Measurements from ENCODE around the gene DNM3. TPM values are rescaled to one million over a fixed set of nuclear protein-coding genes. Genes with fewer than 3 reads are reported as not detected.
A peak's percentile ranks its signal among the peaks of the same experiment; 100 is the strongest.

DNM3 gene
- total and polyA plus RNA-seq, 2 of the 8 experiments (the other 6 are each of a cell fraction or from before 2014, with no cell fraction given), result 2.0 to 8.5 TPM

GRCh38 chr1:172321451-172321850, 480.2 kb downstream of the DNM3 start:
- H3K27ac ChIP-seq (ENCODE audit: low read depth, low read length), result no peak overlapping the region
- no peak overlapping the region for H3K4me2 ChIP-seq (ENCODE audit: insufficient read depth in 1 of 2, low read depth in 2 of 2, low read length in 2 of 2)
- H4K91ac ChIP-seq (replicated peaks; ENCODE audit: insufficient read length, low read length), result no peak overlapping the region
- no peak overlapping the region for H3K4me3 ChIP-seq (ENCODE audit: extremely low read depth in 1 of 4, insufficient read depth in 2 of 4, low read depth in 3 of 4, low read length in 4 of 4)
- DNase-seq (ENCODE audit: low read depth in 1 of 2, low spot score in 2 of 2), result no peak
- H3K14ac ChIP-seq (ENCODE audit: insufficient read length), result no peak overlapping the region
- H3K9me3 ChIP-seq (ENCODE audit: insufficient read depth in 2 of 2, low read depth in 1 of 2, low read length in 1 of 2), result no peaks in the 10 kb centered on the region
- no peak overlapping the region for H2BK12ac ChIP-seq (ENCODE audit: low read depth, low read length)
- no peak overlapping the region for H3K23ac ChIP-seq (ENCODE audit: insufficient read length)
- no peak overlapping the region for H4K8ac ChIP-seq (ENCODE audit: extremely low read depth, insufficient read depth, low read length)
- peaks cover 0 to 5% (median under 1%) of the 10 kb centered on the region in 4 experiments; a peak in 4 of 7 replicates for H3K4me1 ChIP-seq (replicated peaks in 1 of 4; ENCODE audit: control insufficient read depth in 3 of 4, insufficient read depth in 4 of 4, low read length in 3 of 4)
- 88% methylated on average over 4 of the region's 4 CpGs; no CpG with 5 or more reads in 1 of the 2 experiments for WGBS, 2 experiments (ENCODE audit: extremely low coverage in 1 of 2, insufficient coverage in 1 of 2, insufficient read length in 1 of 2, insufficient replicate concordance in 2 of 2, low coverage in 1 of 2, low lambda C conversion rate in 2 of 2, missing lambda C conversion rate in 1 of 2)
- H4K20me1 ChIP-seq (replicated peaks in 1 of 2; ENCODE audit: control insufficient read depth in 1 of 2, insufficient read depth in 2 of 2, low read length in 2 of 2), result no peaks in the 10 kb centered on the region
- H3K79me2 ChIP-seq (ENCODE audit: control insufficient read depth in 1 of 2, insufficient read depth in 2 of 2, low read length in 2 of 2), result no peaks in the 10 kb centered on the region
- no peaks in the 10 kb centered on the region for H3K23me2 ChIP-seq (ENCODE audit: low read depth, low read length)
- no peaks in the 10 kb centered on the region for H3K27me3 ChIP-seq (replicated peaks in 1 of 4; ENCODE audit: control insufficient read depth in 3 of 4, extremely low read depth in 1 of 4, insufficient read depth in 3 of 4, low read length in 3 of 4)
- no peak overlapping the region for H2AK5ac ChIP-seq (ENCODE audit: low read depth, low read length)
- H2BK15ac ChIP-seq (ENCODE audit: low read length), result no peak overlapping the region
- POLR2A ChIA-PET (ENCODE audit: partially characterized antibody), result no interaction called here
- no peak overlapping the region for H3K4ac ChIP-seq (replicated peaks; ENCODE audit: insufficient read length, low read depth, low read length)
- no peak overlapping the region for H3K18ac ChIP-seq (ENCODE audit: extremely low read depth, low read length)
- H3K79me1 ChIP-seq (ENCODE audit: low read depth, low read length), result no peaks in the 10 kb centered on the region
- H2BK20ac ChIP-seq (ENCODE audit: low read length), result no peak overlapping the region
- no peak overlapping the region for H3K9ac ChIP-seq (replicated peaks in 1 of 4; ENCODE audit: extremely low read depth in 1 of 4, low read depth in 3 of 4, low read length in 3 of 4)
- no peak overlapping the region for H2AFZ ChIP-seq (ENCODE audit: low read length)
- TF ChIP-seq RFX5 (IDR thresholded peaks at IDR 0.05; ENCODE audit: borderline replicate concordance, low read depth, low read length), result peak; percentile 24; the same call in 1 of the 2 replicates
- TF ChIP-seq TEAD4 (IDR thresholded peaks at IDR 0.05; ENCODE audit: low read depth, low read length), result no peak
- H3K56ac ChIP-seq (replicated peaks; ENCODE audit: insufficient read length, low read depth, low read length), result no peak overlapping the region
- FAIRE-seq, result no peak
- no peaks in the 10 kb centered on the region for H3K36me3 ChIP-seq (ENCODE audit: control insufficient read depth in 2 of 4, insufficient read depth in 4 of 4, low read length in 3 of 4)
- CTCF ChIA-PET (ENCODE audit: partially characterized antibody), result interaction anchor here (1.6 kb wide), 1 partner anchor 79 kb away, joined by 3 read pairs; no protein-coding TSS in a partner anchor
- no peak overlapping the region for H2BK5ac ChIP-seq (ENCODE audit: low read depth, low read length)
- H4K5ac ChIP-seq (ENCODE audit: insufficient read length, low read depth, low read length), result no peak overlapping the region
- no peak overlapping the region for H2BK120ac ChIP-seq (replicated peaks; ENCODE audit: low read depth, low read length)

Data from H1 (cell line).